Measurements from ENCODE around the gene ATP23.

Gene ATP23

DNA sequence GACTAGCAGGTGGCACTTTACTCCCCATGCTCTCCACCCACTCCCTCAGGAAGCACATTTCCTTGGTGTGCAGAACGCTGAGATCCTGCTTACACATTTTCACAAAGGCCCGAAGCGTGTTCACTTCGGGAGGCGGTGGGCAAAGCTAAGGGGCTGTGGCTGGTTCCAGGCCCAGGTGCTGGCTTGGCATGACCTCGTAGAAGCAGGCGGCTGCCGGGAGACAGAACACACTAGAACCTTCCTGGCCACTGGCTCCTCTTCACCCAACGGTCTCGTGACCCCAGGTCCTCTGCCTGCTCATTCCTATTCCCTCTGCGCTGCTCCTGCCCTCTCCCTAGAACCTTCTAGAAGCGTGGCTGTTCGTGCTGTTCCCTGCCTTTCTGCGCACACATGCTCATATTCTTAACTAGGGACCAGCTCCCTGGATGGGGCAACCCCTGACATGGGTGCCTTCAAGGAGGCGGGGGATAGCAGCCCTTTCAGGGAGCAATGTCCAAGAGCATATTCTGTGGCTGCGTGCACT is 43.3 kb downstream of the ATP23 start:
- no peak for FAIRE-seq

DNA sequence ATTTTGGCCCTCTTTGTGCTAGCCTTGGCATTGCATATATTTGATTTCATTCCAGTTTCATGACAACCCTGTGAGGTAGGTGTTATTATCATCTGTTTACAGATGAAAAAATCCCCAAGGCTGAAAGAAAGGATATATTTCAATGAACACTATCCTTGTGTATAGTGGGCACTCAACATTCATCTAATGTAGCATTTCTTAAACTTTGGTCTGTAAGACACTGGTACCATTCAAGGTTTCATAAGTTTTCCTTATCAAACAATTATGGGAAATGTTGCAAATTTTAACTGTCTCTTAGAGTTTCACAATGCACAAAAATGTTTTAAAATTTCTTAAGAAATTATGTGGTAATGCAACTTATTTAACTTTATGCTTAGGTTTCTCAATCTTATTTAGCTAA is 44.3 kb downstream of the ATP23 start:
- FAIRE-seq, result no peak

DNA sequence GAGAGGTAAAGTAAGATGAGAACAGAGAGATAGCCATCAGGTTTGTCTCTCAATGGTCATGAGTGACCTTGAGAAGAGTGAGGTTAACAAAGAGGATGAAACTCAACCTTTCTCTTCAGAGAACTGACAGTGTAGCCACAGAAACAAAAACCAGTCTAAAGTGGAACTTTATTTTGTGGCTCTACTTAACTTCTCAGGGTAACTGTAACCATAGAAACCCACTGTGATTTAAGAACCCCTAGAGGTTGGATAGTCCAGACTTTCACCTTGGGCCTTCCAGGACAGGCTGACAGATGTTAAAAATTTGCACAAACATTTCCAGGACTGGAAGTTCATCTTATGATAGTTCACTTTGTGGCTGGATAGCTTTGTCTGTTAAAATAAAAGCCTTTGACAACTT is 48.5 kb downstream of the ATP23 start:
- no peak for FAIRE-seq

DNA sequence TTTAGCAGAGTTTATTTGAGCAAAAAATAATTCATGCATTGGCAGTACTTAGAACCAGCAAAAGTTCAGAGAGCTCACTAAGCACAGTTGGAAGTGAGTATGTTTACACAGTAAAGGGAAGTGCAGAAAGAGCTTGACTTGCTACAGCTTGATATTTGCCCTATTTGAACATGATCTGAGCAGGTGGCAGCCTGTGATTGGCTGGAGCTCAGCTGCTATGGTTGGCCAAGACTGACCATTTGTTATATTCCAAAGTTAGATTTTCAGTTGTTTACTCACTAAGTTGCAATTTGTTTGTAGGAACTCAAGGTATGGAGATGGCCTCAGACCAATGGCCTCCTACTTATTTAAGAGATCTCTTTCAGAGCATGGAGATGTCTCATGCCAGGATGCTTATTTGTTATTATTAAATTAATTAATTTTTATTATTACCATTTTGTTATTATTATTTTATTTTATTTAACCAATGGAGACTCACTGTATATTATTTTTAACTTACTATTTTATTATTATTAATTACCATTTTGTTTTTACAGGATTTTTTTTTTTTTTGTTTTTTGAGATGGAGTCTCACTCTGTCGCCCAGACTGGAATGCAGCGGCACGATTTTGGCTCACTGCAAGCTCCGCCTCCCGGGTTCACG is 49.0 kb downstream of the ATP23 start:
- no peak for FAIRE-seq

DNA sequence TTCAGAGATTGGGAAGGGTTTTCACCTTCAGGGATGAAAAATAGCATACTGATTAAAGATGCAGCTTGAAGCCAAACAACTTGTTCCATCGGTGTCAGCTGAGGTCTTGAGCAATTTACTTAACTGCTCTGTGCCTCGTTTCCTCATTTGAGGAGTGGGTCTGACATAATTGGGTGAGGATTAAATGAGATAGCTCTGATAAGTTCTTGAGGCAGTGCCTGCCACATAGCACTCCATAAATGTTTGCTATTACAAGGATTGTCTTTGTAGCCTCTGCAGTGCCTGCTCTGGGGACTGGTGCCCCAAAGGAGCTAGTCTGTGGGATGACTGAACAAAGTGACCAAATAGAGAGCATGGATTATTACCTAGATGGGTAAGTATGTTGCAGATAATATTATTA is 50.6 kb downstream of the ATP23 start:
- FAIRE-seq, result no peak

DNA sequence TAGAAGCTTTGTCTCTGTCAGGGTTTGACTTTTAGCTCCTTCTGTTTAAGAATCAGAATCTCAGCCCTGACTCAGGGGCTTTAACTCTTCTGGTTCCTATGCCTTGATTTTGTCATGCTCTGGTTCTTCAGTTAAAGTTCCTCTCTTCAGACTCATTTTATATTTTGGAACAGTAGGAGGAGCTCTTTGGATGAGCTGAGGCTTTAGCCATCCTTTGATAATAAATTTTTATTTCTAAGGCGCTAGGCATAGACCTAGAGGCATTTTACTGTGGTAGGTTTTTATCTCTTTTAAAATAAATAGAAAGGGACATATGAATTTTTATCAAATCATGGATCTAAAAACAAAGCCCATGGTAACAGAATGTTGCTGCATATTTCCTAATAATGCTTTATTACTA is 51.7 kb downstream of the ATP23 start:
- no peak for FAIRE-seq

DNA sequence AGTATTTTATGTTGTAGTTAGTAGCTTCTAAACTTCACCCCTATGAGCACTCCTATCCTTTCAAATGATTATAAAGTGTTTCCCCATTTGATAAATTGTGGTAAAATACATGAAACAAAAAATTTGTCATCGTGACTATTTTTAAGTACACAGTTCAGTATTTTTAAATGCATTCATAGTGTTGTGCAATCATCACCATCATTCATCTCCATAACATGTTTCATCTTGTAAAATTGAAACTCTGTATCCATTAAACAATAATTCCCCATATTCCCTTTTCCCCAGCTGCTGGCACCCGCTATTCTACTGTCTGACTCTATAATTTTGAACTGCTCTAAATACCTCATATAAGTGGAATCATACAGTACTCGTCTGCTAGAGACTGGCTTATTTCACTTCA is 52.5 kb downstream of the ATP23 start:
- no peak for FAIRE-seq

DNA sequence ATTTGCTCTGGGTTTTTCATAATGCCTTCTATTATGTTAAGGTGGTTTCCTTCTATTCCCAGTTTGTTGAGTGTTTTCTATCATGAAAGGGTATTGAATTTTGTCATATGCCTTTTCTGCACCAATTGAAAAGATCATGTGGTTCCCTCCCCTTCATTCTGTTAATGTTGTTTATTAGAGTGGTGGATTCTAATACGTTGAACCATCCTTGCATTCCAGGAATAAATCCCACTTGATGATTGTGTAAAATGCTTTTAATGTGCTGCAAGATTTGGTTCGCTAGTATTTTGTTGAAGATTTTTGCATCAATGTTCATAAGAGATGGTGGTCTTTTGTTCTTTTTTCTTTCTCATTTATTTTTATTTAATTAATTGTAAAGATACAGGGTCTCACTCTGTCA is 55.2 kb downstream of the ATP23 start:
- no peak for FAIRE-seq

DNA sequence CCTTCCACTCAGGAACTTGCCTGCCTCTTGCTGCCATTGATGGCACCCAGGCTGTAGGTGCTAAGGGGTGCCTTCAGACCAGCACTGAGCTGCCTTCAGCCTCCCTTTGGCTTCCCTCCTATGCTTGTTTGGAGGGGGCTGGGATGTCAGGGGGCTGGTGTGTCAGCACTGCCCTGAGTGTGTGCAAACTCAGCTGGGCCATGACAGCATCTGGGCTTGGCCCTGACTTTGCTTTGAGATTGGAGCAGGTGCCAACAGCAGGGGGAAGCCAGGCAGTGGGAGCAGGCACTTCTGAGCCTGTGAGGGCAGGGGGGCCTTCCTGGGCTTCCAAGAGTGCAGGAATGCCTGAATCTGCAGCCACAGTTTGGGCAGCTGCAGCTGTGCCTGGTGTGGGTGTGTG is 56.9 kb downstream of the ATP23 start:
- FAIRE-seq, result no peak

DNA sequence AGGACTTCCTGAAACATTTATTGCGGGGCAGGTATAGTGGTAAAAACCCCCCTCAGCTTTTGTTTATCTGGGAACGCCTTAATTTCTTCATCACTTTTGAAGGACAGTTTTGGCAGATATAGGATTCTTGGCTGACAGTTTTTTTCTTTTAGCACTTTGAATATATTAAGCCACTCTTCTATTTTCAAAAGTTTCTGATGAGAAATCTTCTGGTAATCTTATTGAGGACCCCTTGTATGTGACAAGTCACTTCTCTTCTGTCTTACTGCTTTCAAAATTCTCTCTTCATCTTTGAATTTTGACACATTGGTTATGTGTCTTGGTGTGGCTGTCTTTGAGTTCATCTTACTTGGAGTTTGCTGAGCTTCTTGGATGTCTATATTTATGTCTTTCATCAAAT is 59.1 kb downstream of the ATP23 start:
- no peak for FAIRE-seq

DNA sequence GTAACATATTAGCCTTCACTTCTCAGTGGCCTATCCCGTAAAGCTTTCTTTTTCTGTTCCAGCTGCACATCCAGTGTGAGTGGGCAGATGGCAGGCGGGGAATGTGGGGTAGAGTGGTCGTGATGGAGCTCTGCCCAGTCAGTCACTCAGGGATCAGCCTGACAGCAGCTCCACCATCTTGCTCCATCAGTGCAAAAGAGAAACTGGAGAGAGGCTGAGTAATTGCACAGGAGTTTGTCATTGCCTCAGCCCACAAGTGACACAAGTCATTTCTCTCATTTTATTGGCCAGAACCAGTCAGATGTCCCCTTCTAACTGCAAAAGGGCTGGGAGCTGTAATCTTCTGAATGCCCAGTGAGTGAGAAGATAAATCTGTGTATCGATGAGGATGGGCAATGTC is 66.5 kb downstream of the ATP23 start:
- FAIRE-seq, result no peak

DNA sequence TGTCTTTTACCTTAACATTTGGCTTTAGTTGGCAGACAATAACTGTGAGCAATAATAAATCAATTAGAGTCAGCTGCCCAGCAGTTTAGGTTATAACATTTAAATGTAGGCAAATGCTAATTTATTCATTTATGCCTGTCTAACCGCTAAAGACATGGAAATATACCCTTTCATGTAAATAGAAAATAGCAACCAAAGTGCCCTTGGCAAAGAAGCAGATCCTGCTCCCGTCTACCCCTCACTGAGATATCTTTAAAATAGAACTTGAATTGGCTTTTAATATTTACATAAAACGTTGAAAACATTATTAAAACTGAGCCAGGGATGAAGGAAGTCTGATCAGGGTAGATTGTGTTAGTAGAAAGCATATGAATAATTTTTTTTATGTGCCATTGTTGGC is 67.3 kb downstream of the ATP23 start:
- FAIRE-seq, result no peak
